IMR-90 (cell line): Measurements from ENCODE around the gene PHC2. TPM values are rescaled to one million over a fixed set of nuclear protein-coding genes. Genes with fewer than 3 reads are reported as not detected.

Experiments used
- ATAC-seq: fragments of 200-7000 bp; cut with Tn5 transposase; 2 replicates; pipeline ENCODE4 v1.9.1; 2020; ENCODE audit warnings: low read depth, mild to moderate bottlenecking, moderate library complexity
- BruUV-seq: library from RNA; stranded (reverse); fragments of 400-500 nt; replicated peaks from 2 replicates; lab custom pipeline; 2021; lab: Mats Ljungman, UMichigan
- CTCF ChIA-PET: fragments of 300-600 bp; formaldehyde crosslinking; extraction: SDS; loops from one replicate; lab custom pipeline; 2021; ENCODE audit warnings: antibody characterized with exemption; lab: Yijun Ruan, JAX
- POLR2A ChIA-PET: fragments of 300-600 bp; sonication (Branson Sonifier 250); formaldehyde crosslinking; loops from one replicate; lab custom pipeline; 2022; ENCODE audit warnings: antibody characterized with exemption; ENCODE audit not compliant: unreplicated experiment; lab: Charles Lee
- DNase-seq: peaks from one replicate; pipeline ENCODE4 v3.0.0; 2013
- H2AFZ ChIP-seq: replicated peaks from 2 replicates; pipeline ENCODE3; 2013; ENCODE audit warnings: low read length, mild to moderate bottlenecking; ENCODE audit not compliant: poor library complexity
- H2AK5ac ChIP-seq: 2 replicates; pipeline ENCODE4 v1.6.1; 2013; ENCODE audit warnings: low read depth, low read length, inconsistent platforms
- H2AK9ac ChIP-seq: replicated peaks from 2 replicates; pipeline ENCODE3; 2013; ENCODE audit warnings: mild to moderate bottlenecking, low read depth, low read length, moderate library complexity; ENCODE audit not compliant: poor library complexity
- H2BK120ac ChIP-seq: 2 replicates; pipeline ENCODE4 v1.6.1; 2013; ENCODE audit warnings: low read depth, low read length, inconsistent platforms
- H2BK15ac ChIP-seq: 3 replicates; pipeline ENCODE4 v1.6.1; 2013; ENCODE audit warnings: low read depth, low read length, inconsistent platforms
- H2BK20ac ChIP-seq: 2 replicates; pipeline ENCODE4 v1.6.1; 2013; ENCODE audit warnings: low read depth, mild to moderate bottlenecking, inconsistent platforms, low read length, moderate library complexity
- H2BK5ac ChIP-seq: 2 replicates; pipeline ENCODE4 v1.6.1; 2013; ENCODE audit warnings: mild to moderate bottlenecking, low read depth, low read length, inconsistent platforms; ENCODE audit not compliant: poor library complexity, severe bottlenecking
- H3K14ac ChIP-seq: replicated peaks from 2 replicates; pipeline ENCODE4 v1.6.1; 2013; ENCODE audit warnings: low read depth, low read length, inconsistent platforms
- H3K18ac ChIP-seq: 2 replicates; pipeline ENCODE4 v1.6.1; 2013; ENCODE audit warnings: low read depth, low read length, control low read depth
- H3K23ac ChIP-seq: 2 replicates; pipeline ENCODE4 v1.6.1; 2013; ENCODE audit warnings: low read depth, low read length, inconsistent platforms
- H3K27ac ChIP-seq: 2 replicates; pipeline ENCODE4 v1.5.1; 2013; ENCODE audit warnings: mild to moderate bottlenecking, control low read depth, low read length; ENCODE audit not compliant: insufficient read depth
- H3K27me3 ChIP-seq: 2 replicates; pipeline ENCODE4 v1.6.1; 2013; ENCODE audit warnings: low read length; ENCODE audit not compliant: control insufficient read depth, insufficient read depth
- H3K36me3 ChIP-seq: 2 replicates; pipeline ENCODE4 v1.6.1; 2013; ENCODE audit warnings: low read length, mixed read lengths; ENCODE audit not compliant: control insufficient read depth, insufficient read depth
- H3K4ac ChIP-seq: 2 replicates; pipeline ENCODE4 v1.6.1; 2013; ENCODE audit warnings: low read depth, low read length, inconsistent platforms
- H3K4me1 ChIP-seq: 2 replicates; pipeline ENCODE4 v1.6.1; 2013; ENCODE audit warnings: low read length, mixed read lengths; ENCODE audit not compliant: control insufficient read depth, insufficient read depth
- H3K4me2 ChIP-seq: 2 replicates; pipeline ENCODE4 v1.6.1; 2013; ENCODE audit warnings: low read depth, mild to moderate bottlenecking, control low read depth, low read length, moderate library complexity
- H3K4me3 ChIP-seq: 2 replicates; pipeline ENCODE4 v1.5.1; 2013; ENCODE audit warnings: low read depth, mild to moderate bottlenecking, control low read depth, low read length, moderate library complexity; ENCODE audit not compliant: insufficient read depth
- H3K56ac ChIP-seq: 2 replicates; pipeline ENCODE4 v1.6.1; 2013; ENCODE audit warnings: low read length, inconsistent platforms; ENCODE audit not compliant: insufficient read depth; ENCODE audit errors: extremely low read depth
- H3K79me1 ChIP-seq, 2 experiments: 2 replicates each; pipeline ENCODE4 v1.6.1; 2013; ENCODE audit warnings: low read length in 2 of 2, inconsistent platforms in 1 of 2, low read depth in 1 of 2
- H3K9ac ChIP-seq: 2 replicates; pipeline ENCODE4 v1.6.1; 2013; ENCODE audit warnings: low read depth, low read length, control low read depth
- H3K9me1 ChIP-seq: 2 replicates; pipeline ENCODE4 v1.6.1; 2013; ENCODE audit warnings: low read length, inconsistent platforms; ENCODE audit not compliant: insufficient read depth
- H3K9me3 ChIP-seq: 2 replicates; pipeline ENCODE4 v1.6.1; 2013; ENCODE audit warnings: low read length; ENCODE audit not compliant: control insufficient read depth, insufficient read depth
- H4K20me1 ChIP-seq: 2 replicates; pipeline ENCODE4 v1.6.1; 2013; ENCODE audit warnings: low read length, inconsistent platforms; ENCODE audit not compliant: insufficient read depth
- H4K5ac ChIP-seq: 2 replicates; pipeline ENCODE4 v1.6.1; 2013; ENCODE audit warnings: mild to moderate bottlenecking, low read depth, low read length, control low read depth
- H4K8ac ChIP-seq, 2 experiments: 2 replicates each; pipeline ENCODE4 v1.6.1; 2013; ENCODE audit warnings: low read depth in 2 of 2, low read length in 2 of 2, control low read depth in 1 of 2, inconsistent platforms in 1 of 2
- H4K91ac ChIP-seq: 2 replicates; pipeline ENCODE4 v1.6.1; 2013; ENCODE audit warnings: low read depth, low read length, inconsistent platforms; ENCODE audit not compliant: insufficient read depth
- CHD1 ChIP-seq: IDR thresholded peaks from 2 replicates; pipeline ENCODE4 v1.6.1; 2012; ENCODE audit warnings: low read depth, low read length, improper control_type of control experiment
- WGBS, 2 experiments: methylation state at CpG; one replicate each; pipeline versions ENCODE4 v1.1.5 to v1.1.7; 2013; ENCODE audit warnings: missing lambda C conversion rate in 2 of 2; ENCODE audit not compliant: insufficient read length in 1 of 2; ENCODE audit errors: extremely low coverage in 2 of 2; 5-methylcytosine and 5-hydroxymethylcytosine counted together
- dilution Hi-C: fragments of 300-500 bp; cut with HindIII; formaldehyde crosslinking; loops from one replicate; pipeline ENCODE4 v1.14.3; 2018; ENCODE audit warnings: low sequenced_read_pairs; ENCODE audit not compliant: unreplicated experiment
- in situ Hi-C: fragments of 300-500 bp; cut with MboI; formaldehyde crosslinking; loops from 3 replicates; pipeline ENCODE4 v1.14.3; 2019; ENCODE audit warnings: low sequenced_read_pairs, inconsistent platforms, mixed read lengths
- intact Hi-C: fragments of 100-400 bp; cut with micrococcal nuclease; formaldehyde crosslinking; loops from 2 replicates; pipeline ENCODE4 v1.10.0; 2022
- polyA plus RNA-seq, 3 experiments: library from polyadenylated mRNA; depleted of rRNA; stranded (reverse); fragments of >200 nt; gene quantifications; 2 replicates each; pipeline ENCODE4 v1.2.3, GENCODE V29; 2012; ENCODE audit warnings: low replicate concordance in 1 of 3
- total RNA-seq: library from RNA; depleted of rRNA; stranded (reverse); fragments of >200 nt; gene quantifications from 2 replicates; pipeline ENCODE4 v1.2.3, GENCODE V29; 2012
- TF ChIP-seq, protein P1 (sequence below): fragments of 150-350 bp; IDR thresholded peaks from 2 replicates; pipeline ENCODE4 v1.6.1; 2016; ENCODE audit warnings: low read depth, mild to moderate bottlenecking, low read length, moderate library complexity, borderline replicate concordance

The PHC2 gene
- total and polyA plus RNA-seq, 2 of the 4 experiments (the other 2 are of a cell fraction), result 46.4 to 98.1 TPM

DNA sequence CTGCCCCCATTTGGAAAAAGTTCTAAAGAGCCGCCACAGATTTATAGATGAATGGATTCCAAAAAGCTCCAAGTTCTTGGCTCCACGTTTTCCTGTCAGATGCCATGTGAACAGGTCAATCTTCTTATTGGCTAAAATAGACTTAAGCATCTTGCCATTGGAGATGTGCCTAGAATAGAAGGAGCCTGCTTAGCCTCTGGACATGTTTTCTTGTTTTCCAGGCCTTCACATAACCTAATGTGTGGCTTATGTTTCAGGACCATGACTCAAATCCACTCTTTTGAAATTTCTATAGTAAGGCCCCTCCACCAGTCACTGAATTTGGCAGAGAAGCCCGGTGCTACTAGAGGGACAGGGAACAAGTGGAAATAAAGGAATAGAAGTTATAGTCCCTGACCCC, 31.5 kb downstream of the PHC2 start:
- in situ Hi-C loops, result no loop called here
- no peak overlapping the region for H3K18ac ChIP-seq
- H3K9me3 ChIP-seq, result no peaks in the 10 kb centered on the region
- H3K4me1 ChIP-seq, result peaks cover 3% of the 10 kb centered on the region; the same call in 1 of the 2 replicates
- BruUV-seq, result no TSS peak
- no peak overlapping the region for H3K14ac ChIP-seq
- ATAC-seq (no peak), DNase-seq (no peak)
- no peak overlapping the region for H4K91ac ChIP-seq
- POLR2A ChIA-PET, result no interaction called here
- H3K9me1 ChIP-seq, result 0 out of 2 replicates have a peak, but pooled peaks cover 3% of the 10 kb centered on the region
- no peak overlapping the region for H3K4ac ChIP-seq
- H3K27me3 ChIP-seq, result no peaks in the 10 kb centered on the region
- no peak overlapping the region for H2AFZ ChIP-seq
- CTCF ChIA-PET, result no interaction called here
- no peak overlapping the region for H3K23ac ChIP-seq
- no peaks in the 10 kb centered on the region; the same call in 1 of the 2 replicates for H3K36me3 ChIP-seq
- H2AK5ac ChIP-seq, result no peak overlapping the region
- H3K4me2 ChIP-seq, result no peak overlapping the region
- H2BK20ac ChIP-seq, result no peak overlapping the region
- no peaks in the 10 kb centered on the region for H3K79me1 ChIP-seq
- H2BK15ac ChIP-seq, result no peak overlapping the region
- no peak overlapping the region for H3K27ac ChIP-seq
- intact Hi-C loops, result no loop called here
- no peak overlapping the region for H4K8ac ChIP-seq
- H4K20me1 ChIP-seq, result no peaks in the 10 kb centered on the region
- no peak overlapping the region for H4K5ac ChIP-seq
- no peak overlapping the region for H3K56ac ChIP-seq
- no peak overlapping the region for H2BK5ac ChIP-seq
- dilution Hi-C loops, result no loop called here
- no peak overlapping the region for H2BK120ac ChIP-seq
- no peak for TF ChIP-seq CHD1
- TF ChIP-seq, protein P1, sequence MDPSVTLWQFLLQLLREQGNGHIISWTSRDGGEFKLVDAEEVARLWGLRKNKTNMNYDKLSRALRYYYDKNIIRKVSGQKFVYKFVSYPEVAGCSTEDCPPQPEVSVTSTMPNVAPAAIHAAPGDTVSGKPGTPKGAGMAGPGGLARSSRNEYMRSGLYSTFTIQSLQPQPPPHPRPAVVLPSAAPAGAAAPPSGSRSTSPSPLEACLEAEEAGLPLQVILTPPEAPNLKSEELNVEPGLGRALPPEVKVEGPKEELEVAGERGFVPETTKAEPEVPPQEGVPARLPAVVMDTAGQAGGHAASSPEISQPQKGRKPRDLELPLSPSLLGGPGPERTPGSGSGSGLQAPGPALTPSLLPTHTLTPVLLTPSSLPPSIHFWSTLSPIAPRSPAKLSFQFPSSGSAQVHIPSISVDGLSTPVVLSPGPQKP, result no peak
- no peak overlapping the region for H2AK9ac ChIP-seq
- H3K9ac ChIP-seq, result no peak overlapping the region
- no CpG with 5 or more reads among the region's 3 CpGs for WGBS, 2 experiments
- H3K4me3 ChIP-seq, result no peak overlapping the region
